A549 treated with AZD9567 at 1 μM for 4 hours (cell line): ENCODE data around the gene ADGRE1. TPM values are rescaled to one million over a fixed set of nuclear protein-coding genes. Genes with fewer than 3 reads are reported as not detected.

Source experiments
- total RNA-seq: library from RNA; stranded (reverse); fragments of 200-300 nt; extraction: Qiagen RNA extraction; gene quantifications from 5 replicates; pipeline ENCODE4 v1.2.3, GENCODE V29; 2022; ENCODE audit not compliant: insufficient read depth

Gene ADGRE1
- 3.6 to 5.6 TPM (median 4.8 TPM) in 5 replicates for total RNA-seq

GRCh38 chr19:6887316-6887715 is at the start of gene ADGRE1:
ADGRE1 (plus strand) TSS chr19:6887579; CDS start chr19:6887609, 30 bp downstream.

Other genes starting within 250 kb of the ADGRE1 start
- 0.08 to 0.16 TPM (median 0.10 TPM) in 4 of 5 replicates, not detected in the other for gene TNFSF14, start 217.4 kb upstream of the ADGRE1 start, total RNA-seq
- gene C3, start 166.9 kb upstream of the ADGRE1 start, total RNA-seq = 41.2 to 89.5 TPM (median 46.8 TPM) in 5 replicates
- 31.1 to 44.6 TPM (median 39.3 TPM) in 5 replicates for gene GPR108, start 150.0 kb upstream of the ADGRE1 start, total RNA-seq
- gene TRIP10, start 147.9 kb upstream of the ADGRE1 start, total RNA-seq = 65.7 to 80.0 TPM (median 78.3 TPM) in 5 replicates
- gene SH2D3A, start 120.1 kb upstream of the ADGRE1 start, total RNA-seq = 14.9 to 18.5 TPM (median 17.1 TPM) in 5 replicates
- gene VAV1, start 114.9 kb upstream of the ADGRE1 start, total RNA-seq = 6.4 to 9.3 TPM (median 7.3 TPM) in 5 replicates
- not detected in 5 replicates for gene MBD3L2B, start 133.9 kb downstream of the ADGRE1 start, total RNA-seq
- not detected in 5 replicates for gene MBD3L5, start 143.0 kb downstream of the ADGRE1 start, total RNA-seq
- gene MBD3L4, start 152.6 kb downstream of the ADGRE1 start, total RNA-seq = not detected in 5 replicates
- gene MBD3L2, start 161.7 kb downstream of the ADGRE1 start, total RNA-seq = not detected in 5 replicates
- not detected in 5 replicates for gene MBD3L3, start 171.1 kb downstream of the ADGRE1 start, total RNA-seq
- 1.5 to 3.1 TPM (median 2.8 TPM) in 5 replicates for gene ZNF557, start 182.1 kb downstream of the ADGRE1 start, total RNA-seq